Trophoblast cell (in vitro differentiated cells and primary cell): ENCODE measurements around the gene SENP3.

Source experiments
- DNase-seq, 2 donors: peaks; one replicate each; pipeline ENCODE4 v3.0.0-alpha.2; 2016
- H2AFZ ChIP-seq: 2 replicates; pipeline ENCODE4 v1.6.1; 2013; ENCODE audit warnings: low read length, moderate library complexity, mild to moderate bottlenecking; ENCODE audit not compliant: insufficient read depth, poor library complexity
- H2AK5ac ChIP-seq: 2 replicates; pipeline ENCODE4 v1.6.1; 2013; ENCODE audit warnings: mild to moderate bottlenecking, low read length
- H2BK120ac ChIP-seq: 2 replicates; pipeline ENCODE4 v1.6.1; 2013; ENCODE audit warnings: low read length, mild to moderate bottlenecking, moderate library complexity; ENCODE audit not compliant: insufficient read depth, poor library complexity
- H2BK12ac ChIP-seq: 2 replicates; pipeline ENCODE4 v1.6.1; 2013; ENCODE audit warnings: mild to moderate bottlenecking, low read length, moderate library complexity
- H2BK5ac ChIP-seq: 2 replicates; pipeline ENCODE4 v1.6.1; 2013; ENCODE audit warnings: low read length, low read depth, moderate library complexity, mild to moderate bottlenecking; ENCODE audit not compliant: poor library complexity
- H3K14ac ChIP-seq: 2 replicates; pipeline ENCODE4 v1.6.1; 2013; ENCODE audit warnings: mild to moderate bottlenecking, low read length
- H3K18ac ChIP-seq: 2 replicates; pipeline ENCODE4 v1.6.1; 2013; ENCODE audit warnings: mild to moderate bottlenecking, low read length
- H3K23ac ChIP-seq: 2 replicates; pipeline ENCODE4 v1.6.1; 2013; ENCODE audit warnings: low read length
- H3K27ac ChIP-seq: 2 replicates; pipeline ENCODE4 v1.5.1; 2013; ENCODE audit warnings: low read depth, mild to moderate bottlenecking, inconsistent platforms, low read length, moderate library complexity
- H3K27me3 ChIP-seq: 2 replicates; pipeline ENCODE4 v1.6.1; 2013; ENCODE audit warnings: inconsistent platforms, mild to moderate bottlenecking, low read length, moderate library complexity; ENCODE audit not compliant: insufficient read depth
- H3K36me3 ChIP-seq, 2 experiments: 1 replicate in 1 of 2; 2 replicates in 1 of 2; pipeline ENCODE4 v1.6.1; 2013; ENCODE audit warnings: low read length in 2 of 2, mild to moderate bottlenecking in 2 of 2, moderate library complexity in 1 of 2; ENCODE audit not compliant: insufficient read depth in 2 of 2, control insufficient read depth in 1 of 2
- H3K4ac ChIP-seq: 2 replicates; pipeline ENCODE4 v1.6.1; 2013; ENCODE audit warnings: low read depth, mild to moderate bottlenecking, low read length, moderate library complexity
- H3K4me1 ChIP-seq, 2 experiments: 1 replicate in 1 of 2; 2 replicates in 1 of 2; pipeline ENCODE4 v1.6.1; 2013; ENCODE audit warnings: low read length in 2 of 2, mild to moderate bottlenecking in 2 of 2, moderate library complexity in 1 of 2; ENCODE audit not compliant: insufficient read depth in 2 of 2, control insufficient read depth in 1 of 2
- H3K4me2 ChIP-seq: 2 replicates; pipeline ENCODE4 v1.6.1; 2013; ENCODE audit warnings: inconsistent platforms, mild to moderate bottlenecking, low read length, moderate library complexity
- H3K4me3 ChIP-seq: 2 replicates; pipeline ENCODE4 v1.5.1; 2013; ENCODE audit warnings: mild to moderate bottlenecking, low read depth, low read length, inconsistent platforms
- H3K79me1 ChIP-seq: one replicate; pipeline ENCODE4 v1.6.1; 2013; ENCODE audit warnings: low read length
- H3K79me2 ChIP-seq: 2 replicates; pipeline ENCODE4 v1.6.1; 2013; ENCODE audit warnings: low read length, mild to moderate bottlenecking; ENCODE audit not compliant: control insufficient read depth, insufficient read depth, poor library complexity
- H3K9ac ChIP-seq: 2 replicates; pipeline ENCODE4 v1.6.1; 2013; ENCODE audit warnings: mild to moderate bottlenecking, low read length
- H3K9me3 ChIP-seq: 2 replicates; pipeline ENCODE4 v1.6.1; 2013; ENCODE audit warnings: low read depth, mild to moderate bottlenecking, control low read depth, inconsistent platforms, low read length; ENCODE audit not compliant: insufficient read depth
- H4K12ac ChIP-seq: 2 replicates; pipeline ENCODE4 v1.6.1; 2013; ENCODE audit warnings: low read depth, mild to moderate bottlenecking, low read length, moderate library complexity
- H4K8ac ChIP-seq: 2 replicates; pipeline ENCODE4 v1.6.1; 2013; ENCODE audit warnings: low read depth, mild to moderate bottlenecking, low read length, moderate library complexity
- H4K91ac ChIP-seq: one replicate; pipeline ENCODE4 v1.6.1; 2013; ENCODE audit warnings: low read depth, mild to moderate bottlenecking, low read length, moderate library complexity
- WGBS: extraction: QIAGEN DNeasy Blood & Tissue Kit; methylation state at CpG from one replicate; pipeline ENCODE4 v1.1.7; 2013; ENCODE audit warnings: missing lambda C conversion rate; ENCODE audit not compliant: insufficient read length, insufficient coverage; ENCODE audit errors: extremely low coverage; 5-methylcytosine and 5-hydroxymethylcytosine counted together

The SENP3 gene

GRCh38 chr17:7559320-7560171 lies 2.2 kb upstream of the SENP3 start:
- no CpG with 5 or more reads among the region's 18 CpGs for WGBS

GRCh38 chr17:7560172-7561027 lies 1.3 kb upstream of the SENP3 start:
- H2BK5ac ChIP-seq, result no peak overlapping the region
- peak; percentile 74 to 89 for DNase-seq
- H2BK120ac ChIP-seq, result no peak overlapping the region
- H3K9ac ChIP-seq, result peak overlapping the region; percentile 8
- no peak overlapping the region for H3K23ac ChIP-seq
- H3K4ac ChIP-seq, result no peak overlapping the region
- no peak overlapping the region for H4K12ac ChIP-seq
- H3K79me2 ChIP-seq, result peaks cover 11% of the 10 kb centered on the region
- peak overlapping the region; percentile 51 for H4K91ac ChIP-seq
- H4K8ac ChIP-seq, result peak overlapping the region; percentile 63
- H2BK12ac ChIP-seq, result no peak overlapping the region
- H3K27me3 ChIP-seq, result no peaks in the 10 kb centered on the region
- peaks cover 18 to 20% of the 10 kb centered on the region in 2 experiments for H3K36me3 ChIP-seq
- H3K79me1 ChIP-seq, result peaks cover 11% of the 10 kb centered on the region
- H3K27ac ChIP-seq, result peak overlapping the region; percentile 19
- no peak overlapping the region for H3K18ac ChIP-seq
- H3K4me3 ChIP-seq, result no peak overlapping the region
- H2AFZ ChIP-seq, result peak overlapping the region; percentile 26
- peak overlapping the region; percentile 16 for H2AK5ac ChIP-seq
- H3K4me1 ChIP-seq, result peaks cover 4 to 12% of the 10 kb centered on the region in 2 experiments
- H3K4me2 ChIP-seq, result peak overlapping the region; percentile 97
- WGBS, result no CpG with 5 or more reads among the region's 22 CpGs
- H3K14ac ChIP-seq, result peak overlapping the region; percentile 29
- H3K9me3 ChIP-seq, result no peaks in the 10 kb centered on the region

More at GRCh38 chr17:7559320-7560171, 2.2 kb upstream of the SENP3 start:
- Histone ChIP-seq H2BK12ac (no peak overlapping the region), H3K9me3 (no peaks in the 10 kb centered on the region), H3K23ac (no peak overlapping the region), H2AFZ (no peak overlapping the region), H3K36me3 (peaks cover 10 to 12% of the 10 kb centered on the region in 2 experiments), H3K9ac (no peak overlapping the region), H3K79me2 (peaks cover 11% of the 10 kb centered on the region), H3K27ac (no peak overlapping the region), H3K14ac (no peak overlapping the region), H3K4me1 (peaks cover 4 to 12% of the 10 kb centered on the region in 2 experiments), H2BK120ac (no peak overlapping the region), H3K4me2 (no peak overlapping the region), H3K79me1 (peaks cover 11% of the 10 kb centered on the region), H4K8ac (no peak overlapping the region), H3K4me3 (no peak overlapping the region), H4K12ac (no peak overlapping the region), H3K27me3 (no peaks in the 10 kb centered on the region), H3K4ac (no peak overlapping the region), H3K18ac (no peak overlapping the region), H2AK5ac (no peak overlapping the region), H4K91ac (no peak overlapping the region), H2BK5ac (no peak overlapping the region)
- no peak for DNase-seq

GRCh38 chr17:7561028-7561575 lies 617 bp upstream of the SENP3 start:
- peak overlapping the region; percentile 96 for H2AFZ ChIP-seq
- H3K27me3 ChIP-seq, result no peaks in the 10 kb centered on the region
- peak overlapping the region; percentile 68 for H3K9ac ChIP-seq
- peak; percentile 87 to 94 for DNase-seq
- peak overlapping the region; percentile 96 for H4K8ac ChIP-seq
- peak overlapping the region; percentile 71 for H3K4ac ChIP-seq
- WGBS, result no CpG with 5 or more reads among the region's 32 CpGs
- peak overlapping the region; percentile 1 for H2BK12ac ChIP-seq
- peaks cover 22 to 25% of the 10 kb centered on the region in 2 experiments for H3K36me3 ChIP-seq
- peak overlapping the region; percentile 59 for H3K14ac ChIP-seq
- no peak overlapping the region for H3K23ac ChIP-seq
- peaks cover 4 to 12% of the 10 kb centered on the region in 2 experiments for H3K4me1 ChIP-seq
- H3K4me2 ChIP-seq, result peak overlapping the region; percentile 97
- peak overlapping the region; percentile 85 for H4K91ac ChIP-seq
- H3K18ac ChIP-seq, result peak overlapping the region; percentile 47
- H2BK120ac ChIP-seq, result peak overlapping the region; percentile 75
- peak overlapping the region; percentile 92 for H3K4me3 ChIP-seq
- H3K79me1 ChIP-seq, result peaks cover 11% of the 10 kb centered on the region
- H2AK5ac ChIP-seq, result peak overlapping the region; percentile 11
- peak overlapping the region; percentile 78 for H2BK5ac ChIP-seq
- peaks cover 11% of the 10 kb centered on the region for H3K79me2 ChIP-seq
- H4K12ac ChIP-seq, result peak overlapping the region; percentile 14
- peak overlapping the region; percentile 38 for H3K27ac ChIP-seq
- H3K9me3 ChIP-seq, result no peaks in the 10 kb centered on the region

- Histone ChIP-seq H3K18ac (peak overlapping the region; percentile 93), H2BK120ac (peak overlapping the region; percentile 66), H2AK5ac (peak overlapping the region; percentile 79), H3K27ac (peak overlapping the region; percentile 29), H3K79me1 (peaks cover 11% of the 10 kb centered on the region), H3K79me2 (peaks cover 11% of the 10 kb centered on the region), H3K23ac (no peak overlapping the region), H2AFZ (peak overlapping the region; percentile 98), H4K8ac (peak overlapping the region; percentile 98), H3K9me3 (no peaks in the 10 kb centered on the region), H3K4me3 (peak overlapping the region; percentile 92), H3K14ac (peak overlapping the region; percentile 85), H3K4me2 (peak overlapping the region; percentile 87), H4K91ac (peak overlapping the region; percentile 86), H4K12ac (peak overlapping the region; percentile 84), H3K27me3 (no peaks in the 10 kb centered on the region), H3K9ac (peak overlapping the region; percentile 86), H3K4ac (peak overlapping the region; percentile 83), H2BK5ac (peak overlapping the region; percentile 77), H2BK12ac (no peak overlapping the region), H3K4me1 (peaks cover 4 to 12% of the 10 kb centered on the region in 2 experiments), H3K36me3 (peaks cover 27 to 29% of the 10 kb centered on the region in 2 experiments)
- DNase-seq, result no peak
- WGBS, result no CpG with 5 or more reads among the region's 28 CpGs
These were observed 488 bp downstream of the SENP3 start for GRCh38 chr17:7562208-7562605.
